ENCODE results near the gene LPCAT3.

DNA sequence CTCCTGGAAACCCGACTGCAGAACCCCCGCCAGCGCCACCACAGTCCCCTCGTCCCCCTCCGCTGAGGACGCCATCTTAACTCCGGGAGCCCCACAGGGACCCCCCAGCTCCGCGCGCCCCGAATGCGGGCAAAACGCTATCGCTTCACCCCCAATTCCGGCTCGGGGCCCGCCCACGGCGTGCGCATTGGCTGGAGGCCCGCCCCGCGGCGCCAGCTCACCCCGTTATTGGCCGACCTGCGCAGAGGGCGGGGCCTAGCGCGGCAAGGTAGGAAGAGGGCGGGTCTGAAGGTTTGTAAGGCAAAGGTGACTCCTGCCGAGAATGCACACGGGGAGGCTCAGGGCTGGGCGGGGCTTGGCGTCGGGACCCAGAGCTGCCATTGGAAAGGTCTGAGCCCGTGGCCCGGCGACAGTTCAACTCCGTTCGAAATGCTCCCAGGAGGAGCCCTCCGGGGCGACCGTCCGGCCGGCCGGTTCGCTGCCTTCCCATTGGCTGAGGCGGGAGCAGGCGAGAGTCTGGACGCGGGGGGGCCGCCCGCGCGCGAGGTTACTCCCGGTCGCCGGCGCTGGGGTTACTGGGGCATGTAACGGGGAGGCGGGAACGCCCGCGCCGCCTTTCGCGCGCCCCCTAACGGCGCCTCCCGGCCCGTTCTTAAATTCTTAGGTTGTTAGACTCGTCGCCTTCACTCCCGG is at the start of gene LPCAT3:
- TF ChIP-seq, protein P1, sequence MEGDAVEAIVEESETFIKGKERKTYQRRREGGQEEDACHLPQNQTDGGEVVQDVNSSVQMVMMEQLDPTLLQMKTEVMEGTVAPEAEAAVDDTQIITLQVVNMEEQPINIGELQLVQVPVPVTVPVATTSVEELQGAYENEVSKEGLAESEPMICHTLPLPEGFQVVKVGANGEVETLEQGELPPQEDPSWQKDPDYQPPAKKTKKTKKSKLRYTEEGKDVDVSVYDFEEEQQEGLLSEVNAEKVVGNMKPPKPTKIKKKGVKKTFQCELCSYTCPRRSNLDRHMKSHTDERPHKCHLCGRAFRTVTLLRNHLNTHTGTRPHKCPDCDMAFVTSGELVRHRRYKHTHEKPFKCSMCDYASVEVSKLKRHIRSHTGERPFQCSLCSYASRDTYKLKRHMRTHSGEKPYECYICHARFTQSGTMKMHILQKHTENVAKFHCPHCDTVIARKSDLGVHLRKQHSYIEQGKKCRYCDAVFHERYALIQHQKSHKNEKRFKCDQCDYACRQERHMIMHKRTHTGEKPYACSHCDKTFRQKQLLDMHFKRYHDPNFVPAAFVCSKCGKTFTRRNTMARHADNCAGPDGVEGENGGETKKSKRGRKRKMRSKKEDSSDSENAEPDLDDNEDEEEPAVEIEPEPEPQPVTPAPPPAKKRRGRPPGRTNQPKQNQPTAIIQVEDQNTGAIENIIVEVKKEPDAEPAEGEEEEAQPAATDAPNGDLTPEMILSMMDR (IDR thresholded peaks at IDR 0.05; ENCODE audit: low read depth, low read length, missing input control): peak; percentile 80
- TF ChIP-seq RXRA (IDR thresholded peaks at IDR 0.05): peak; percentile 89 to 95
- peak; percentile 75 to 80 for TF ChIP-seq RAD21 (IDR thresholded peaks at IDR 0.05)
- peak in 1 of 2 donors; percentile 64 for TF ChIP-seq GABPA (IDR thresholded peaks at IDR 0.05 in 1 of 2, conservative IDR thresholded peaks at IDR 0.05 in 1 of 2)
- TF ChIP-seq SP1 (IDR thresholded peaks at IDR 0.05): peak; percentile 97
- peak in 1 of 2 donors; percentile 62 for TF ChIP-seq EGR1 (IDR thresholded peaks at IDR 0.05; ENCODE audit: low read depth in 2 of 2)

Data from liver (tissue), 3 donors.